NCI-H2029 treated with DMSO at 0.1 percent for 48 hours (cell line): ENCODE data around the gene FUT3.

Experiments used
- DNase-seq: peaks from one replicate; lab custom pipeline; 2025; lab: John Stamatoyannopoulos, UW

Gene FUT3

GRCh38 chr19:5801796-5802619, 49.2 kb downstream of the FUT3 start:
- no peak for DNase-seq

GRCh38 chr19:5800361-5801270, 50.6 kb downstream of the FUT3 start:
- DNase-seq: no peak

GRCh38 chr19:5799247-5800241, 51.7 kb downstream of the FUT3 start:
- peak; percentile 21 for DNase-seq

- DNase-seq: no peak
These were observed 53.0 kb downstream of the FUT3 start for GRCh38 chr19:5798244-5798643.

- DNase-seq: no peak
These were observed 55.8 kb downstream of the FUT3 start for GRCh38 chr19:5795382-5795919.

GRCh38 chr19:5793188-5793587, 58.1 kb downstream of the FUT3 start:
- no peak for DNase-seq
